ENCODE measurements around the gene DENND1B.

Gene DENND1B

DNA sequence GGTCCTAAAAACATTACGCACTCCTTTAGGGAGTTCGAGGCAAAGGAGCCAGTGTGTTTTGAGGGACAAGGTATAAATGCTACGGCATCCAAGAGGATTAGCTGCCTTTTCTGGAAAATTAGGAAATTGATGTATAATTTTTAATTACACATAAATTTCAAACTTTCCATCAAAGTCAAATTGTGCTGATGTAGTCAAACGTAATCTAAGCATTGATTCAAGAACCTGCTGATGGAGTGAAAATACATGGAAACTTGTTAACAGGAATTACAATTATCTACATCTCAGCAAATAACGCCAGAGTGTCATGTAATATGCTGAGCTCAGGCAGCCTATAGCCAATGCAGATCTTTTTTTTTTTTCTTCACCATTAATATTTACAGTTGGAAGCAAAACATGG is 312.7 kb downstream of the DENND1B start:
- no peak for DNase-seq
